Esophagus squamous epithelium (tissue), 4 donors: ENCODE measurements around the gene FAM20C.

Experiments used
- CTCF ChIP-seq, 6 experiments: fragments of 450-650 bp in 4 of 6; fragments of 200-600 bp in 2 of 6; sonication (generic) in 2 of 6; IDR thresholded peaks; one replicate each; pipeline ENCODE4 v1.5.1; 2016 to 2019; ENCODE audit warnings: antibody characterized with exemption in 6 of 6, mild to moderate bottlenecking in 4 of 6, moderate library complexity in 4 of 6
- POLR2A ChIP-seq, 4 donors: fragments of 450-650 bp; IDR thresholded peaks; one replicate each; pipeline ENCODE4 v1.6.1; 2017; ENCODE audit warnings: antibody characterized with exemption in 4 of 4, mild to moderate bottlenecking in 4 of 4, moderate library complexity in 3 of 4

GRCh38 chr7:223861-224260 is 31.5 kb downstream of the FAM20C start:
- no peak for TF ChIP-seq CTCF (IDR thresholded peaks at IDR 0.05)
- TF ChIP-seq POLR2A (IDR thresholded peaks at IDR 0.05), result no peak
